Measurements from ENCODE around the gene SORCS2. TPM values are rescaled to one million over a fixed set of nuclear protein-coding genes. Genes with fewer than 3 reads are reported as not detected.

SORCS2 gene
- total and polyA plus RNA-seq, 2 of the 13 experiments (the other 11 are each of a cell fraction or from before 2014, with no cell fraction given), result 0.82 to 1.0 TPM

GRCh38 chr4:7459471-7459870 is 267.1 kb downstream of the SORCS2 start:
- CTCF ChIA-PET (ENCODE audit: low intra/inter-chr PET ratio, low total read pairs), result no interaction called here
- H3K4me2 ChIP-seq (ENCODE audit: low read depth, low read length), result no peak overlapping the region
- POLR2A ChIA-PET, result no interaction called here
- no CpG with 5 or more reads among the region's 8 CpGs for WGBS (ENCODE audit: low lambda C conversion rate)
- no peaks in the 10 kb centered on the region for H3K79me2 ChIP-seq (ENCODE audit: insufficient read depth, low read length)
- no peak overlapping the region for H2AFZ ChIP-seq (ENCODE audit: low read length)
- H3K4me3 ChIP-seq (replicated peaks in 1 of 3; ENCODE audit: insufficient read depth in 1 of 3, low read depth in 2 of 3, low read length in 3 of 3), result no peak overlapping the region
- no peak overlapping the region for H3K27ac ChIP-seq (ENCODE audit: extremely low read length, insufficient read depth, low read length)
- no peak for DNase-seq (ENCODE audit: low spot score)
- H3K36me3 ChIP-seq (replicated peaks in 1 of 2; ENCODE audit: control insufficient read depth in 1 of 2, insufficient read depth in 2 of 2, low read length in 2 of 2), result no peaks in the 10 kb centered on the region
- intact Hi-C loops (cut with micrococcal nuclease; ENCODE audit: unreplicated experiment), result no loop called here
- no peak overlapping the region for H3K9ac ChIP-seq (ENCODE audit: insufficient read depth, low read depth, low read length)
- peaks cover 13% of the 10 kb centered on the region for H3K4me1 ChIP-seq (ENCODE audit: insufficient read depth, low read length)
- in situ Hi-C loops (cut with HindIII; ENCODE audit: extremely low pct_ligation_motif_present, low pct_unique_long_range_greater_than_20kb), result no loop called here
- BruUV-seq (replicated peaks), result no TSS peak
- H3K27me3 ChIP-seq (ENCODE audit: control insufficient read depth in 1 of 2, insufficient read depth in 2 of 2, low read length in 2 of 2), result peaks cover 5 to 15% of the 10 kb centered on the region in 2 experiments; a peak in 4 of 5 replicates
- no peak for FAIRE-seq
- no peak for TF ChIP-seq KLF9 (CRISPR knock-in tag; IDR thresholded peaks at IDR 0.05; ENCODE audit: low read depth)
- no peak for TF ChIP-seq SMAD9 (CRISPR knock-in tag; IDR thresholded peaks at IDR 0.05)
- no peak for TF ChIP-seq KAT8 (CRISPR knock-in tag; IDR thresholded peaks at IDR 0.05)
- no peak for TF ChIP-seq ZNF562 (CRISPR knock-in tag; IDR thresholded peaks at IDR 0.05; ENCODE audit: borderline replicate concordance)
- TF ChIP-seq NR2F6 (IDR thresholded peaks at IDR 0.05), result no peak
- no peak for TF ChIP-seq NR2F6 (CRISPR knock-in tag; IDR thresholded peaks at IDR 0.05)
- no peak for TF ChIP-seq FOXJ3 (CRISPR knock-in tag; IDR thresholded peaks at IDR 0.05; ENCODE audit: borderline replicate concordance)
- no peak for TF ChIP-seq ZNF383 (CRISPR knock-in tag; IDR thresholded peaks at IDR 0.05; ENCODE audit: borderline replicate concordance)
- TF ChIP-seq ZNF713 (CRISPR knock-in tag; IDR thresholded peaks at IDR 0.05), result no peak
- no peak for TF ChIP-seq MXD4 (CRISPR knock-in tag; IDR thresholded peaks at IDR 0.05)
- TF ChIP-seq MAZ (IDR thresholded peaks at IDR 0.05; ENCODE audit: borderline replicate concordance, low read depth, low read length), result no peak
- no peak for TF ChIP-seq MAZ (CRISPR knock-in tag; IDR thresholded peaks at IDR 0.05; ENCODE audit: low read depth)
- TF ChIP-seq ZNF766 (CRISPR knock-in tag; IDR thresholded peaks at IDR 0.05; ENCODE audit: borderline replicate concordance), result no peak
- TF ChIP-seq ZMAT5 (CRISPR knock-in tag; IDR thresholded peaks at IDR 0.05; ENCODE audit: borderline replicate concordance, low read depth), result no peak
- no peak for TF ChIP-seq HOMEZ (CRISPR knock-in tag; IDR thresholded peaks at IDR 0.05; ENCODE audit: low read depth)
- TF ChIP-seq NPAS2 (CRISPR knock-in tag; IDR thresholded peaks at IDR 0.05; ENCODE audit: borderline replicate concordance), result no peak
- no peak for TF ChIP-seq ZNF20 (CRISPR knock-in tag; IDR thresholded peaks at IDR 0.05)
- no peak for TF ChIP-seq KMT2A (CRISPR knock-in tag; IDR thresholded peaks at IDR 0.05)
- TF ChIP-seq CEBPG (CRISPR knock-in tag; IDR thresholded peaks at IDR 0.05), result no peak
- no peak for TF ChIP-seq PRPF4 (IDR thresholded peaks at IDR 0.05; ENCODE audit: low read depth, low read length, poor library complexity, severe bottlenecking)
- H4K20me1 ChIP-seq (ENCODE audit: insufficient read depth, low read length), result no peaks in the 10 kb centered on the region
- H3K9me3 ChIP-seq (ENCODE audit: low read length), result no peaks in the 10 kb centered on the region
- no peak for ATAC-seq
